Stimulated activated CD4-positive, alpha-beta T cell treated with anti-CD3 and anti-CD28 coated beads, Interleukin-12 subunit alpha, Interleukin-12 subunit beta, amount 100 ng/mL, for 4 hours (primary cell): ENCODE data around the gene MTHFD2L.
A peak's percentile ranks its signal among the peaks of the same experiment; 100 is the strongest.
"Not testable (repeated sequence)": the region's sequence is repeated elsewhere in the genome, so short reads cannot be mapped to it uniquely, and the experiment has no call there.

Source experiments
- DNase-seq: peaks from one replicate; pipeline ENCODE4 v3.0.0-alpha.2; 2020

Gene MTHFD2L

GRCh38 chr4:74190919-74191397 lies 33.0 kb downstream of the MTHFD2L start:
- DNase-seq = no peak

DNA sequence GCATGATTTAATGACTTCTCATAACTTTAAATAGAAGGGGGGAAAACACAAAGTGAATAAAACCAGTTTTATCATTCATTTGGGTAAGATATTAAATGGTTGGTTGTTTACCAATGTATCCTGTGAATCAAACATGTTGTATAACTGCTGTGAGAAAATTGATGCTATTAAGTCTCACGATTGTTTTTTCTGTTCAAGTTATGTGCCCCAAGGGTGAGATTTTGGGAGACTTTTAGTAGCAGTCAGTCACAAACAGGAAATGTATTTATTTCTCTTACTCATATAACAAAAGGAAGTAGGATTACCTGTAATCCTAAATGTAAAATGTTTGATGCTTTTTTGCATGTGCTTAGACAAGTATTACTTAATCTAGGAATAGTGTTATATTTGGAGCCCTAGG lies 39.2 kb downstream of the MTHFD2L start:
- no peak for DNase-seq

DNA sequence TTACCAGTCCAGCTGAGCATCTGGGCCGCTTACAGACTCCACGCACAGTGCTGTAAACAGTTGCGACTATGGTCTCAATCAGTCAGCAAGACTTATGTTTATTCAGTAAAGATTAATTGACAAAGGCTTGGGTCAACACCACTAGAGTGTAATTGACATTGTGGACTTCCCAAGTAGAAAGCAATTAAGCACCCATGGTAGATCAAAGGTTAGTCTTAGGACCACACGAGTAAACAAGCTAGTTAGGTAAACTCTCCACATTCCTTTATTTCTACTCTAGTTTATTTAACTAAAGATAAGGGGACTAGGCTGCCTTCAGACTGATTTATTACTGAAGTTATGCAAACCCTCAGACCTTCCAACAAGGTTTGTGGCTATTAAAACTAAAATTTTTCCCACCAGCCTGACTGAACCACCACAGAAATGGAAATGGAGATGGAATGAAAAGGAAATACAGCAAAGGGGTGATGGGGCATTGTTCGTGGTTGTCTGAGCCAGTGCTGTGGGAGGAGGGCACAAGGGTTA lies 44.2 kb downstream of the MTHFD2L start:
- no peak for DNase-seq

DNA sequence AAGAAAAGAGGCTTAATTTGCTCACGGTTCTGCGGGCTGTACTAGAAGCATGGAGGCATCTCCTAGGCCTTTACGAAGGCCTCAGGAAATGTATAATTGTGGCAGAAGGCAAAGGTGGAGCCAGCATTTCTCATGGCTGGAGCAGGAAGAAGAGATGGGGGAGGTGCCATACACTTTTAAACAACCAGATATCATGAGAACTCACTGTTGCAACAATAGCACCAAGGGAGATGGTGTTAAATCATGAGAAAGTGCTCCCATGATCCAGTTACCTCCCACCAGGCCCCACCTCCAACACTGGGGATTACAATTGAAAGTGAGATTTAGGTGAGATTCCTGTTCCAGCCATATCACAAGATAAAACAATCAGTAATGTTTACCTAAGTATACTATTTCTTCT lies 45.5 kb downstream of the MTHFD2L start:
- no peak for DNase-seq

DNA sequence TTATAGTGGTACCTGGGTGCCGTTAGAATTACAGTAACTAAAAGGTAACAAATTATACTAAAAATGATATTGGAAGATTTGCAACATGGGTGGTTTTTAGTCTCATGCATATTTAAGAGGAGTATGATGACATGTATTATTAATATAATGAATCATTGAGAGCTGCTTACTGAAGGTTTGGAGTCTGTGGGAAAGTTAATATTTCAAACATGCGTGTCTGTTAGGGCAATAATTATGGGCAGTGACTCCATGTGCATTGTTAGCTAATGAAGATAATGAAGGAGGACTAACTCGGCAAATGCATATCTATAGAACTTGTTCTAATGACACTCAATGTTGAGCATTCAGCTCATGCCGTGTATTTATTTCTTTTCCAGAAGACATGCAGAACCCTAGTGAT lies 47.1 kb downstream of the MTHFD2L start:
- no peak for DNase-seq

GRCh38 chr4:74205559-74205958 lies 47.6 kb downstream of the MTHFD2L start:
- no peak for DNase-seq

DNA sequence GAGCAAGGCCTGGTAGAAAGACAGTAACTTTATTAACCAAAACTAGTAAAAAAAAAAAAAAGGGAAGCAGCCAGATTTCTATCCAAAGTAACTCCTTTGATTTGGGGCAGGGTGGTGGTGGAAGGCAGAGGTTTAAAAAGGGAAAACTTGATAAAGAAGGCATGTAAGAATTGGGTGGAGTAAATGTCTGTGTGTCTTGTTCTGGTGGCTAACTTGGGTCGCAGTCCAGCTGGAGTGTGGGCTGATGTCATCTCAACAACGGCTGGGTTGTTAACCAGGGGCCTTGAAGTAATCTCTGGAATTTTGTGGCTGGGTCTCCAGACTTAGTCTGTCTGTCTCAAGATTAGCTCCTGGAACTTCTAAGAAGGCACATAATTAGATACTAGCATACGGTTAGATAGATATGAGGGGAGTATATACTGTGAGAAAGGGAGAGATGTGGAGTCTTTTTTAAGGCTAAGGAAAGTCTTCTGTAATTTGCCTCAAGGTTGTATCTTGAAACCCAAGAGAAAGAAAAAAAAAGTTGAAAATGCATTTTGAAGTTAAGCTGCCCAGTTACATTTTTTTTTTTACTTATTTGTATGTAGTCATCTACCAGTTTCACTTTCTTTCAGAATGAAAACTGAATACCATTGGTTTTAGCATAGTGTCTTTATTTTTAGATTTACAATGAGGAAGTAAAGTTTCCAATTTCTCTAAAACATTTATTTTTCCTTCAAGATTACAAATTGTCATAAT lies 48.3 kb downstream of the MTHFD2L start:
- no peak for DNase-seq

DNA sequence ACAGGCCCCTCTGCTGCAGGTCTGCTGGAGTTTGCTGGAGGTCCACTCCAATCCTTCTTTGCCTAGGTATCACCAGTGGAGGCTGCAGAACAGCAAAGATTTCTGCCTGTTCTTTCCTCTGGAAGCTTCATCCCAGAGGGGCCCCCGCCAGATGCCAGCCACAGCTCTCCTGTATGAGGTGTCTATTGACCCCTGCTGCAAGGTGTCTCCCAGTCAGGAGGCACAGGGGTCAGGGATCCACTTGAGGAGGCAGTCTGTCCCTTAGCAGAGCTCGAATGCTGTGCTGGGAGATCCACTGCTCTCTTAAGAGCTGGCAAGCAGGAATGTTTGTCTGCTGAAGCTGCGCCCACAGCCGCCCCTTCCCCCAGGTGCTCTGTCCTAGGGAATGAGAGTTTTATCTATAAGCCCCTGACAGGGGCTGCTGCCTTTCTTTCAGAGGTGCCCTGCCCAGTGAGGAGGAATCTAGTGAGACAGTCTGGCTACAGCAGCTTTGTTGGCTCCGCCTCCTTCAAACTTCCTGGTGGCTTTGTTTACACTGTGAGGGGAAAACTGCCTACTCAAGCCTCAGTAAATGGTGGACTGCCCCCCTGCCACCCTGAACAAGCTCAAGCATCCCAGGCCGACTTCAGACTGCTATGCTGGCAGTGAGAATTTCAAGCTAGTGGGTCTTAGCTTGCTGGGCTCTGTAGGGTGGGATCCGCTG lies 56.7 kb downstream of the MTHFD2L start:
- DNase-seq = not testable (repeated sequence)

DNA sequence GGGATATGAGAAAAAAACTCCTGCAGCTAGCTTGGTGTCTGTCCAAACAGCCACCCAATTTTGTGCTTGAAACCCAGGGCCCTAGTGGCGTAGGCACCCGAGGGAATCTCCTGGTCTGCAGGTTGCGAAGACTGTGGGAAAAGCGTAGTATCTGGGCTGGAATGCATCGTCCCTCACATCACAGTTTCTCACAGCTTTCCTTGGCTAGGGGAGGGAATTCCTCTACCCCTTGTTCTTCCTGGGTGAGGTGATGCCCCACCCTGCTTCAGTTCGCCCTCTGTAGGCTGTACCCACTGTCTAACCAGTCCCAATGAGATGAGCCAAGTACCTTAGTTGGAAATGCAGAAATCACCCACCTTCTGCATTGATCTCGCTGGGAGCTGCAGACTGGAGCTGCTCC lies 57.3 kb downstream of the MTHFD2L start:
- DNase-seq = not testable (repeated sequence)

DNA sequence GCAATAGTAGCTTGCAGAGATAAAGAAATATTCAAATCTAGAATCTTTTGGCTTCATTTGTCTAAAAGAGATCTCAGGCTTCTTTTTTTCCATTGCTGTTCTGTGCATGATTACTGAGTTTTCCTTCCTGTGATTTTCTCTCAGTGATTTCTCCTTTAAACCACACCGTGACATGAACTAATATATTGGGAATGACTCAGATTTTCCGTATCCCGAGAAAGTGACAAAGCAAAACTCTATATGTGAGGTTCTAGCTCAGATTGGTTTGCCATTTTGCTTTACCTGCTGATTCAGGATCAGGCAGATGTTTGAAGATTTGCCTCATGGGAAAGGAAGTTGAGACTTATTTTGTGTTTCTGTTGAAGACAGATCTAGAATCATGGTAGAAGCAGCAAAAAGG lies 59.4 kb downstream of the MTHFD2L start:
- no peak for DNase-seq

DNA sequence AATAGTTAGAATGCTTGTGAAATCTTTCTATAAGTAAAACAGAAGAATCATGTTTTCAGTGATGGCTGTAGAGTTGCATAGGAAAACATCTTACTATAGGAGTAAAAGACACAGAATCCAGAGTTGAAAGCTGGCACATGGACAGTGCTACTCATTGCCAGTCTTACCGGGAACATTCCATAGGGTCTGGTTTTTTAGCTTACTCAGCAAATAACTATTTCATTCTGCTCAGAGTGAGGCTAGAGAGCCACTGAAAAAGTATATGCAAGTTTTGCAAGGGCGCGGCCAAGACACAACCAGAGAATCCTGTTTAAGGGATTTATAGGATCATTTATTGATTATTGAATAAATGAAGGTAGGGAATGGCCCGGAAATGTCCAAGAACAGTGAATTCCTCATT lies 60.3 kb downstream of the MTHFD2L start:
- no peak for DNase-seq

GRCh38 chr4:74219240-74219639 lies 61.3 kb downstream of the MTHFD2L start:
- DNase-seq = no peak

GRCh38 chr4:74223098-74223497 lies 65.2 kb downstream of the MTHFD2L start:
- DNase-seq = no peak

DNA sequence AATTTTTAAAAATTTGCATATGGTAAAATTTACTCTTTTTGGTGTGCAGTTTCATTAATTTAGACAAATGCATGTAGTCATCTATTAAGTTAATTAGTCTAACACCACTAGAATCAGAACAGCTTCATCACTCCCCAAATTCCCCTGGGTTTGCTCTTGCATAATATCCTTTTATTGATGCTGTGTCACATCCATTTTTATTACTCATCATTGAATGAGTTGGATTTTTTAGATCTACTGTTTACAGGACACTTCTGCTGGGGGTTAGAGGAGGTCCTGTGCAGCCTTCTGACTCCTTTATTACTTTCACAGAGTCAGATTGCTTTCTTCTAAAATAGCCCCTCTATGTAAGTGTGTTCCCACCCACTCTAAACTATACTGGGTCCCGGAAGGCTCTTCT lies 65.9 kb downstream of the MTHFD2L start:
- DNase-seq = no peak

GRCh38 chr4:74228691-74229640 lies 71.0 kb downstream of the MTHFD2L start:
- peak; percentile 69 for DNase-seq

DNA sequence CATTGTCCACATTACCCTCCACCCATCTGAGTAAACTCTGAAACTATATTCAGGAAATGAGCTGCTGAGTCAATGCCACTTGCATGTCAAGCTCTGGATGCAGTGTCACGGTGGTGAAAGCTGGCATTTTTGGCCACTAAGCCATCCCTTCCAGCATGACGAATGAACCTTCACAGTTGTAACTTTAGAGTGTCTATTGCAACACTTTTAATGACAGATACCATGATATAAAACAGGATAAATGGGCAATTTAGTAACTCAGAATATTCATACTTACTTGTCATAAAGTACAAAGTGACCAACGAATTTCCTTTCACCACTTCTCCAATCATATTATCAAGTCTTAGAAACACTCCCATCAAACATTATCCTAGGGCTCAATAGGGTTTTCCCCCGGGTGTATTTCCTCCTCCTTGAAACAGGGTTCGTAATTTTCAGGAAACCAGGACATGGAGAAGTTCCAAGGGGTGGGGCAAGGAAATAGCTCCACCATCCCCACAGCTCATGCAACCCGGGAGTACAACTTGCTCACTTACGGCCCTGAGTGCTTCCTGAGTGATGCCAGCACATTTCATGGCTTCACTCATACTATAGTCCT lies 73.1 kb downstream of the MTHFD2L start:
- no peak for DNase-seq

DNA sequence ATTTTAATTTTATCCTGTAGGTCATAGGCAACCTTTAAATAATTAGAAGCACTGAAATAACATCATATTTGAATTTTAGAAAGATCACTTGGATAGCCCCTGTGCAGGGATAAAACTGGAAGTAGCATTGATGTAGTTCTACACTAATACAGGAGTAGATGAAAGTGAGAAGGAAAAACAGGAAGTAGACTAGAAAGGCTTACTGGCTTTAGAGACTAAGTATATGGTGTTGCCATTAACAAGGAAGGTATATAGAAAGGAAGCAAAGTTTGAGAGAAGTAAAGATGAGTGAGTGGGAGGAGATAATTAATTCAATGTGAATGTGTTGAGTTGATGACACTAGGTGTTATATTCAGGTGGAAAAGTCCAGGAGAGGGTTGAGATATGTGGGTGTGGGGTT lies 77.2 kb downstream of the MTHFD2L start:
- no peak for DNase-seq

DNA sequence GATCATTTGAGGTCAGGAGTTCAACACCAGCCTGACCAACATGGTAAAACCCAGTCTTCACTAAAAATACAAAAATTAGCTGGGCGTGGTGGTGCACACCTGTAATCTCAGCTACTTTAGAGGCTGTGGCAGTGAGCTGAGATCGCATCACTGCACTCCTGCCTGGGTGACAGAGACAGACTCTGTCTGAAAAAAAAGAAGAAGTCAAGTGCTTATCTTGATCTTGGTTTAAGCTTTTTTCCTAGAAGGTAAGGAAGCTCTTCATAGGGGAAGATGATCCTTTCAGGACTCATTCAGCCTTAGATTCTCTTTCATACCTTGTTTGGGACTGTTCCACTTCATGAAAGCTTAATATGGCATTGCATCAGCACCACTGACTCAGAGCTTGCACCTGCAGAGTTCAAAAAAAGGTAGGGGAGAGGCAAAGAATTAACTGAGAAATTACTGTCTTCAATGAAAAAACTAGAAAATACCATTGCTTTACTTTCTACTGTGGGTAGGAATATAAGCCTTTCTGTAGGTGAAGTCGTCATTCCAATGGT lies 79.6 kb downstream of the MTHFD2L start:
- DNase-seq = no peak

GRCh38 chr4:74244049-74244448 lies 86.1 kb downstream of the MTHFD2L start:
- DNase-seq = no peak

DNA sequence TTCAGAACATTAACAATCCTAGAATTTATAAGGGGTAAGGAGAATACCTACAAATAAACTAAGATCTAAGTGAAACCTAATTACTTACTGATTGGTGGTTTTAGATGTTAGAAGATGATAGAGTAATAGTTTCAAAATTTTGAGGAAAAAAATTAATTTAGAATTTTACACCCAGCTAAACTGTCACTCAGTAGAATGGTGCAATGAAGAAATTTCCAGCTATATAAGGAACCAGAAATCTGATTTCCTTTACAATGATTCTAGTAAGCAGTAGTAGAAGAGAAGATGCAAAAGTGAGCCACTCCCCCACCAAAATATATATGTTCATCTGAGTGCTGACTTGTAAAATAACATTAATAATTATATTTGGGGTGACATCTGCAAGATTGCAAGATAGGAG lies 95.0 kb downstream of the MTHFD2L start:
- DNase-seq = no peak

DNA sequence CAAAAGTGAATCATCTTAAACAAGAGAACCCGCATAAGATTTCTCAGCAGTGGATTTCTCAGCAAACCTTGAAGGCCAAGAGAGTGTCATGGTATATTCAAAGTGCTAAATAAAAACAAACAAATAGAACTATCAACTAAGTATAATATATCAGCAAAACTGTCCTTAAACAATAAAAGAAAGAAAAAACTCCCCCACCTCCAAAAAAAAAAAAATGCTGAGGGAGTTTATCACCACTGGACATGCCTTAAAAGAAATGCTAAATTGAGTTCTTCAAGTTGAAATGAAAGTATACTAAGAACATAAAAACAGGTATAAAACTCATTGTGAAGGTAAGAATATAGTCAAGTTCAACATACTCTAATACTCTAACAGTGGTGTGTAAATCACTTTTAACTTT lies 96.5 kb downstream of the MTHFD2L start:
- no peak for DNase-seq

- no peak for DNase-seq
Observed at GRCh38 chr4:74255096-74255495, 97.2 kb downstream of the MTHFD2L start.
